ENCODE data around the gene WDR48. TPM values are rescaled to one million over a fixed set of nuclear protein-coding genes. Genes with fewer than 3 reads are reported as not detected.

Gene WDR48
- total RNA-seq, 1 experiment from 2014 or later = 19.3 TPM

DNA sequence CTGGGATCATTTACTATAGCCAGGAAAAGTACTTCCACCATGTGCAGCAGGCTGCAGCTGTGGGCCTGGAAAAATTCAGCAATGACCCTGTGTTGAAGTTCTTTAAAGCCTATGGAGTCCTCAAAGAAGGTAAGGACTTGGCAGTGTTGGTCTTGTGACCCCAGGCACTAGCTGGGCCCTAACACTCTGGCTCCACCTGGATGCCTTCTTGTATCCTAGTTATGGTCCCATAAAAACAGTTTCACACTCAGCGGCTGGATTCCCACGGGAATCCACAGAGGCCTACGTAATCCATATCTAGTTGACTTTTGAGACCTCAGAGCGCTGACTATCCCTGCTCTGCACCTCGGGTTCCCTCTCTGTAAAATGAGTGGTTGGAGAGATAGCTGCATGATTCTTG is 57.3 kb downstream of the WDR48 start:
- no peak for TF ChIP-seq EZH2 (IDR thresholded peaks at IDR 0.05; ENCODE audit: borderline replicate concordance, low read depth, low read length, poor library complexity, severe bottlenecking)
- TF ChIP-seq, protein P1, sequence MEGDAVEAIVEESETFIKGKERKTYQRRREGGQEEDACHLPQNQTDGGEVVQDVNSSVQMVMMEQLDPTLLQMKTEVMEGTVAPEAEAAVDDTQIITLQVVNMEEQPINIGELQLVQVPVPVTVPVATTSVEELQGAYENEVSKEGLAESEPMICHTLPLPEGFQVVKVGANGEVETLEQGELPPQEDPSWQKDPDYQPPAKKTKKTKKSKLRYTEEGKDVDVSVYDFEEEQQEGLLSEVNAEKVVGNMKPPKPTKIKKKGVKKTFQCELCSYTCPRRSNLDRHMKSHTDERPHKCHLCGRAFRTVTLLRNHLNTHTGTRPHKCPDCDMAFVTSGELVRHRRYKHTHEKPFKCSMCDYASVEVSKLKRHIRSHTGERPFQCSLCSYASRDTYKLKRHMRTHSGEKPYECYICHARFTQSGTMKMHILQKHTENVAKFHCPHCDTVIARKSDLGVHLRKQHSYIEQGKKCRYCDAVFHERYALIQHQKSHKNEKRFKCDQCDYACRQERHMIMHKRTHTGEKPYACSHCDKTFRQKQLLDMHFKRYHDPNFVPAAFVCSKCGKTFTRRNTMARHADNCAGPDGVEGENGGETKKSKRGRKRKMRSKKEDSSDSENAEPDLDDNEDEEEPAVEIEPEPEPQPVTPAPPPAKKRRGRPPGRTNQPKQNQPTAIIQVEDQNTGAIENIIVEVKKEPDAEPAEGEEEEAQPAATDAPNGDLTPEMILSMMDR (conservative IDR thresholded peaks at IDR 0.05; ENCODE audit: low read depth, low read length) = no peak
- POLR2A ChIA-PET (ENCODE audit: low non-redundant PET) = no interaction called here
- H3K27me3 ChIP-seq (replicated peaks; ENCODE audit: insufficient read depth, low read depth, low read length, poor library complexity) = no peaks in the 10 kb centered on the region
- CTCF ChIA-PET = no interaction called here
- no TSS peak for BruUV-seq (replicated peaks)
- H3K4me3 ChIP-seq (ENCODE audit: low read depth, low read length, poor library complexity, severe bottlenecking) = no peak overlapping the region
- no peaks in the 10 kb centered on the region for H3K9me3 ChIP-seq (ENCODE audit: low read depth, low read length, poor library complexity, severe bottlenecking)
- no peak for DNase-seq (ENCODE audit: low spot score)
- no peak overlapping the region for H3K27ac ChIP-seq (ENCODE audit: low read depth, low read length, poor library complexity, severe bottlenecking)
- intact Hi-C loops (cut with micrococcal nuclease; ENCODE audit: unreplicated experiment) = loop anchor here (10.0 kb wide), 1 partner anchor 76 kb away; no protein-coding TSS in a partner anchor
- no peaks in the 10 kb centered on the region for H3K36me3 ChIP-seq (ENCODE audit: insufficient read depth, low read length, poor library complexity, severe bottlenecking)
- H3K4me1 ChIP-seq (ENCODE audit: insufficient read depth, low read length, poor library complexity, severe bottlenecking) = no peaks in the 10 kb centered on the region

DNA sequence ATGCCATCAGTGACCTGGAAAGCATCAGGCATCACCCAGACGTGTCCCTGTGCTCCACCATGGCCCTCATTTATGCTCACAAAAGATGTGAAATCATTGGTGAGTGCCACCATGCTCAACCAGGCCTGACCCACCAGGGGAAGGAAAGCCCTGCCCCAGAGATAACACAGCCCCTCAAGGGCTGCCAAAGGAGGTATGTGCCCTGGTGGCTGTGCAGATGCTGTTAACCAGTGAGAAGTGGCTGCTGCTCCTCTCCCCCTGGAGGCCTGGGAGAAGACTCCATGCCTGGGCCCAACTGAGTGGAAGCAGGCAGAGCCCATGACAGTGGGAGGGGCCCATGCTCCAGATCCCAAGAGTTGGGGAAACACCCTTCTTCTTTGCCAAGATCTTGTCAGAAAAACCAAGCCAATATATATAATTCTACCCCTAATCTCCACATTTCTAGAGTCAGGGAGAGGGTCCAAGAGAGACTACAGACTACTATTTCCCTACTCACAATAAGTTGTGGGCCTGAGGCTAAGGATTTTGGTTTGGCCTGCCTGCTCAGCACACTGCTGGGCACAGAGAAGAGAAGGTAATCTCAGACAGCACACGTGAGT is 58.3 kb downstream of the WDR48 start:
- ChIA-PET CTCF (no interaction called here), POLR2A (ENCODE audit: low non-redundant PET) (no interaction called here)
- TF ChIP-seq EZH2 (IDR thresholded peaks at IDR 0.05; ENCODE audit: borderline replicate concordance, low read depth, low read length, poor library complexity, severe bottlenecking) = no peak
- TF ChIP-seq, protein P1 (conservative IDR thresholded peaks at IDR 0.05; ENCODE audit: low read depth, low read length) = no peak
- H3K4me1 ChIP-seq (ENCODE audit: insufficient read depth, low read length, poor library complexity, severe bottlenecking) = no peaks in the 10 kb centered on the region
- no peaks in the 10 kb centered on the region for H3K27me3 ChIP-seq (replicated peaks; ENCODE audit: insufficient read depth, low read depth, low read length, poor library complexity)
- H3K27ac ChIP-seq (ENCODE audit: low read depth, low read length, poor library complexity, severe bottlenecking) = no peak overlapping the region
- no peak for DNase-seq (ENCODE audit: low spot score)
- intact Hi-C loops (cut with micrococcal nuclease; ENCODE audit: unreplicated experiment) = no loop called here
- H3K36me3 ChIP-seq (ENCODE audit: insufficient read depth, low read length, poor library complexity, severe bottlenecking) = no peaks in the 10 kb centered on the region
- no peak overlapping the region for H3K4me3 ChIP-seq (ENCODE audit: low read depth, low read length, poor library complexity, severe bottlenecking)
- H3K9me3 ChIP-seq (ENCODE audit: low read depth, low read length, poor library complexity, severe bottlenecking) = no peaks in the 10 kb centered on the region
- BruUV-seq (replicated peaks) = no TSS peak

DNA sequence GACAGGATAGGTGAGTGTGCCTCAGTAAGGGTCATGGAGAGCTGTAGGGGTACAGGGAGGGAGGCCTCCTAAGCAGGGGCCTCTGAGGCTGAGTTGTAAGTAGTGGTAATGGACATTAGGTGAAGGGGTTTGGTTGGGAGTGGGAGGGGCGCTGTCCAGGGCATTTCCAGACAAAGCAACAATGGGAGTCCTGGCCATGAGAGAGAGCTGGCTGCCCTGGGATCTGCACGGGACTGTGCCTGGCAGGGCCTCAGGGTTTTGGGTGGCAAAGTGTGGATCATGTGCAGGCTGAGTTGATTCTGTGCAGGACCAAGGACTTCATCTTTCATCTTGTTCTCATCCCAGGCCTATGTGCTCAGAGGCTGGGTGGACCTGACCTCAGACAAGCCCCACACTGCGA is 60.3 kb downstream of the WDR48 start:
- intact Hi-C loops (cut with micrococcal nuclease; ENCODE audit: unreplicated experiment) = no loop called here
- H3K27me3 ChIP-seq (replicated peaks; ENCODE audit: insufficient read depth, low read depth, low read length, poor library complexity) = no peaks in the 10 kb centered on the region
- TF ChIP-seq, protein P1 (conservative IDR thresholded peaks at IDR 0.05; ENCODE audit: low read depth, low read length) = no peak
- no peak for TF ChIP-seq EZH2 (IDR thresholded peaks at IDR 0.05; ENCODE audit: borderline replicate concordance, low read depth, low read length, poor library complexity, severe bottlenecking)
- no peaks in the 10 kb centered on the region for H3K36me3 ChIP-seq (ENCODE audit: insufficient read depth, low read length, poor library complexity, severe bottlenecking)
- no peak for DNase-seq (ENCODE audit: low spot score)
- no peak overlapping the region for H3K27ac ChIP-seq (ENCODE audit: low read depth, low read length, poor library complexity, severe bottlenecking)
- BruUV-seq (replicated peaks) = no TSS peak
- no peaks in the 10 kb centered on the region for H3K4me1 ChIP-seq (ENCODE audit: insufficient read depth, low read length, poor library complexity, severe bottlenecking)
- H3K4me3 ChIP-seq (ENCODE audit: low read depth, low read length, poor library complexity, severe bottlenecking) = no peak overlapping the region
- ChIA-PET POLR2A (ENCODE audit: low non-redundant PET) (no interaction called here), CTCF (no interaction called here)
- H3K9me3 ChIP-seq (ENCODE audit: low read depth, low read length, poor library complexity, severe bottlenecking) = no peaks in the 10 kb centered on the region
